Activated T-cell treated with anti-CD3 and anti-CD28 coated beads, Interleukin-2, amount 50 U/mL, for 72 hours (primary cell): ENCODE measurements around the gene ELL. TPM values are rescaled to one million over a fixed set of nuclear protein-coding genes. Genes with fewer than 3 reads are reported as not detected.
A peak's percentile ranks its signal among the peaks of the same experiment; 100 is the strongest.
"Not testable (repeated sequence)": the region's sequence is repeated elsewhere in the genome, so short reads cannot be mapped to it uniquely, and the experiment has no call there.

Source experiments
- ATAC-seq, 2 donors: fragments of 150-1000 bp; cut with Tn5 transposase; replicated peaks in 1 of 2; 2 replicates each; pipeline ENCODE4 v1.10.0; 2021; ENCODE audit warnings: moderate library complexity in 2 of 2, mild to moderate bottlenecking in 1 of 2
- DNase-seq, 2 donors: peaks; one replicate each; pipeline ENCODE4 v3.0.0; 2021 to 2022; ENCODE audit warnings: mixed read lengths in 1 of 2
- H3K27ac Mint-ChIP-seq: one replicate; pipeline ENCODE4 v1.8.0; 2022; ENCODE audit warnings: mild to moderate bottlenecking, moderate library complexity, mixed read lengths
- H3K27me3 Mint-ChIP-seq: one replicate; pipeline ENCODE4 v1.8.0; 2022; ENCODE audit warnings: low read depth, mixed read lengths
- H3K36me3 Mint-ChIP-seq, 2 donors: one replicate each; pipeline ENCODE4 v1.8.0; 2022; ENCODE audit warnings: mixed read lengths in 2 of 2, mild to moderate bottlenecking in 1 of 2; ENCODE audit not compliant: insufficient read depth in 2 of 2
- H3K4me1 Mint-ChIP-seq: one replicate; pipeline ENCODE4 v1.8.0; 2022; ENCODE audit warnings: low read depth, mixed read lengths
- H3K4me3 Mint-ChIP-seq, 2 donors: one replicate each; pipeline ENCODE4 v1.8.0; 2022; ENCODE audit warnings: mild to moderate bottlenecking in 2 of 2, mixed read lengths in 2 of 2, moderate library complexity in 2 of 2
- H3K9me3 Mint-ChIP-seq, 2 donors: one replicate each; pipeline ENCODE4 v1.8.0; 2022; ENCODE audit warnings: mixed read lengths in 2 of 2
- total RNA-seq, 2 donors: library from RNA; stranded (reverse); gene quantifications; one replicate each; pipeline ENCODE4 v1.2.3, GENCODE V29; 2022

Gene ELL
- total RNA-seq, 2 donors from 2014 or later = 25.9 to 32.3 TPM

DNA sequence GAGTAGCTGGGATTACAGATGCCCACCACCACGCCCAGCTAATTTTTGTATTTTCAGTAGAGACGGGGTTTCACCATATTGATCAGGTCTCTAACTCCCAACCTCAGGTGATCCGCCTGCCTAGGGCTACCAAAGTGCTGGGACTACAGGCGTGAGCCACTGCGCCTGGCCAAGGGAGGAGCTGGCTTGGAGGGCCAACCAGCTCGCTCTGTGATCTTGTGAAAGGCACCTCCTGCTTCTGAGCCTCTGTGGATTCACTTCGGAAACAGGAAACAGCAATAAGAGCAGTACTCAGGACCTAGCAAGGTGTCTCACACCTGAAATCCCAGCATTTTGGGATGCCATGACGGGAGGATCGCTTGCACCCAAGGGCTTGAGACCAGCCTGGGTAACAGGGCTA is 2.0 kb upstream of the ELL start:
- Mint-ChIP-seq H3K27me3 (no peaks in the 10 kb centered on the region), H3K27ac (no peak overlapping the region), H3K4me3 (peak overlapping the region; percentile 96 to 99), H3K9me3 (no peaks in the 10 kb centered on the region), H3K4me1 (peaks cover 19% of the 10 kb centered on the region), H3K36me3 (peaks cover 4 to 6% of the 10 kb centered on the region in 2 donors)
- DNase-seq (no peak), ATAC-seq (no peak)

DNA sequence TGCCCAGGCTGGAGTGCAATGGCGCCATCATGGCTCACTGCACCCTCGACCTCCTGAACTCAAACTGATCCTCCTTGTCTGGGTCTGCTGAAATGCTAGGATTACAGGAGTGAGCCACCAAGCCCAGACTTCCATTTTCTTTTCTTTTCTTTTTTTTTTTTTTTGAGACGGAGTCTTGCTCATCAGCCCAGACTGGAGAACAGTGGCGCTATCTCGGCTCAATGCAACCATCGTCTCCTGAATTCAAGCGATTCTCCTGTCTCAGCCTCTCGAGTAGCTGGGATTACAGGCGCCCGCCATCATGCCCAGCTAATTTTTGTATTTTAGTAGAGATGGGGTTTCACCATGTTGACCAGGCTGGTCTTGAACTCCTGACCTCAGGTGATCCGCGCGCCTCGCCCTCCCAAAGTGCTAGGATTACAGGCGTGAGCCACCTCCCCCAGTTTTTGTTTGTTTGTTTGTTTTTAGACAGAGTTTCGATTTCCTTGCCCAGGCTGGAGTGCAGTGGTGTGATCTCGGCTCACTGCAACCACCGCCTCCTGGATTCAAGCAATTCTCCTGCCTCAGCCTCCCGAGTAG is 1.1 kb upstream of the ELL start:
- not testable (repeated sequence) for DNase-seq, H3K27me3 Mint-ChIP-seq, ATAC-seq, H3K9me3 Mint-ChIP-seq, H3K36me3 Mint-ChIP-seq
- peak overlapping the region; percentile 91 for H3K27ac Mint-ChIP-seq
- H3K4me3 Mint-ChIP-seq = peak overlapping the region; percentile 96 to 99
- H3K4me1 Mint-ChIP-seq = peaks cover 24% of the 10 kb centered on the region

DNA sequence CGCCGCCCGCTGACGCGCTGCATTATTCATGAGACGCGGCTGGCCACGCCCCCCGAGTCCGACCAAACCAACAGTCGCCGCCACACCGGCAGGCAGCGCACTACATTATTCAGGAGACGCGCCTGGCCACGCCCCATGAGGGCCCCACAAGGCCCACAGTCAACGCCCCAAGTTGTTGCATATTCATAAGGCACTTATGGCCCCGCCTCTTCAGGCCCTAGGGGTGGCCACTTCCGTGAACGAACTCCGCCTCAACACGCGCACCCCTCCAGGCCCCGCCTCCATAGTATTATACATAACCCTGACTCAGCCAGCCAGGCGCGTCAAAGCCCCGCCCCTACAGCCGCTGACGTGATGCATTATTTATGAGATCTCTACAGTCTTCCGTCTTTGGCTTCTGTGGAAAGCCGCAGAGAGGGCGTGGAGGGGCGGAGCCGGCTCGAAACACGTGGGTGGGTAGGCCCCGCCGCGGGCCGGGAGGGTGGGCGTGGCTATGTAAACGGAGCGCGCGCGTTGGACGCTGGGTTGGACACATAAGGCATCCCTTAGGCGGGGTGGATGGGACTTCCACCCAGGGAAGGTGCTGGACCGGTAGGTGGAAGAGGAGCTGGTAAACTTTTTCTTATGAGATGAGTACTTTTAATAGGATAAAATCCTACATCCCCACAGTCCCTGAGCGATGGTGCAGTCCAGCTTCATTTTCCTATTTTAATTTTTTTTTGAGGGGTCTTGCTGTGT is 423 bp upstream of the ELL start:
- Mint-ChIP-seq H3K4me1 (peaks cover 25% of the 10 kb centered on the region), H3K27me3 (no peaks in the 10 kb centered on the region), H3K9me3 (no peaks in the 10 kb centered on the region), H3K4me3 (peak overlapping the region; percentile 96 to 99), H3K27ac (peak overlapping the region; percentile 94), H3K36me3 (peaks cover 4 to 6% of the 10 kb centered on the region in 2 donors)
- DNase-seq = peak; percentile 100
- ATAC-seq = peak; percentile 91 to 92

- no peaks in the 10 kb centered on the region for H3K27me3 Mint-ChIP-seq
- peaks cover 30% of the 10 kb centered on the region for H3K4me1 Mint-ChIP-seq
- peak overlapping the region; percentile 96 to 99 for H3K4me3 Mint-ChIP-seq
- no peaks in the 10 kb centered on the region for H3K9me3 Mint-ChIP-seq
- H3K36me3 Mint-ChIP-seq = peaks cover 4 to 6% of the 10 kb centered on the region in 2 donors
- peak overlapping the region; percentile 94 for H3K27ac Mint-ChIP-seq
- DNase-seq (peak; percentile 33 to 35), ATAC-seq (no peak)
Observed at GRCh38 chr19:18520848-18521691, 800 bp downstream of the ELL start.

DNA sequence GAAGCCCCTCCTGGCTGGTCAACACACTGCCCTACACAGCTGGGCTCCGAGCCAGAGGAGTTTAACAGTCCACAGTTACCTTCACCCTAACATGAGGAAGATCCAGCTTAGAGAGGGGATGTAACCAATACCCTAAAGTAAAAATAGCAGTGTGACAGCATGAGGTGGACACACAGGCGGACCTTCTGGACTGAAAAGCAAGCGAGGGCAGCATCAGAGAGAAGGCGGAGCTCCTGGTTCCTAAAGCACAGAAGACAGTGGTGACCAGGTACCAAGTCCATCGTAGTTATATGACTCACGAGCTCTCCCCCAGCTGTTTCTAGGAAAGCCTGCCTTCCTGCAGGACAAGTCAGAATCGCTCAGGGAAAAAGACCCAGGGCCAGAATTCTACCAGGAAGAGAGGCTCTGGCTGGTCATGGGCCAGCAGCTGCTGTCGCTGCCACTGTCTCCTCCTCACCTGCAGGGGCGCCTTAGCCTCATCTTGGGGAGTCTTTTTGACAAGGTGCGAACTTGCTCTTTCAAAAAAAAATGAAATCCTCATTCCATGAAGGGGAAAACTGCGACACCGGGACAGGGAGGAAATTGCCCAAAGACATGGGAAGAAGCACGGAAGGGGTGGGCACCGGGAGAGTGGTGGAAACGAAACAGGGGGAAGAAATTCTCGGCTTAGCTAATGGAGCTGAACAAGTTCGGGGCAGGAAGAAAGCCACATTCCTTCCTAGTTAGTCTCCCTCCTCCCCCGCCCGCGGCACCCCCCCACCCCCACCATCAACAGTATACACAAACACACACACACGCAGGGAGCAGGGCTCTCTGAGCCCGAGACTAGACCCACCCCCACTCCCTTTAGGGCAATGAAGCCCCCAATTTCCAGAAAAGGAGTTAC is 1.7 kb downstream of the ELL start:
- Mint-ChIP-seq H3K4me1 (peaks cover 34% of the 10 kb centered on the region), H3K27me3 (no peaks in the 10 kb centered on the region), H3K36me3 (peaks cover 4 to 6% of the 10 kb centered on the region in 2 donors), H3K9me3 (no peaks in the 10 kb centered on the region), H3K27ac (peak overlapping the region; percentile 94), H3K4me3 (peak overlapping the region; percentile 96 to 99)
- DNase-seq = peak; percentile 65 to 70
- no peak for ATAC-seq

DNA sequence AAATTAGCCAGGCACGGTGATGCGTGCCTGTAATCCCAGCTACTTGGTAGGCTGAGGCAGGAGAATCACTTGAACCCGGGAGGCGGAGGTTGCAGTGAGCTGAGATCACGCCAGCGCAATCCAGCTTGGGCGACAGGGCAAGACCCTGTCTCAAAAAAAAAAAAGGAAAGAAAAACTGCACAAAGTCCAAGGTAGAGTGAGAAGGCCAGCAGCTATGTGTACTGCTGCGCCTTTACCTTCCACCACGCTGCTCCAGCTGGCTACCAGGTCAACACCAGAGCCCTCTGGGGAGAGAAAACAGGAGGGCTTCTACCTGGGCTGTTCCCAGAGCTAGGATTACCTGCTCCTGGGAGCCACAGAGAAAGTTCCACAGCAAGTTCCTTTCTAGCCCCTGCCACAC is 3.2 kb downstream of the ELL start:
- Mint-ChIP-seq H3K36me3 (peaks cover 4 to 6% of the 10 kb centered on the region in 2 donors), H3K27me3 (no peaks in the 10 kb centered on the region), H3K27ac (no peak overlapping the region), H3K9me3 (no peaks in the 10 kb centered on the region), H3K4me3 (no peak overlapping the region), H3K4me1 (peaks cover 39% of the 10 kb centered on the region)
- DNase-seq (no peak), ATAC-seq (no peak)

DNA sequence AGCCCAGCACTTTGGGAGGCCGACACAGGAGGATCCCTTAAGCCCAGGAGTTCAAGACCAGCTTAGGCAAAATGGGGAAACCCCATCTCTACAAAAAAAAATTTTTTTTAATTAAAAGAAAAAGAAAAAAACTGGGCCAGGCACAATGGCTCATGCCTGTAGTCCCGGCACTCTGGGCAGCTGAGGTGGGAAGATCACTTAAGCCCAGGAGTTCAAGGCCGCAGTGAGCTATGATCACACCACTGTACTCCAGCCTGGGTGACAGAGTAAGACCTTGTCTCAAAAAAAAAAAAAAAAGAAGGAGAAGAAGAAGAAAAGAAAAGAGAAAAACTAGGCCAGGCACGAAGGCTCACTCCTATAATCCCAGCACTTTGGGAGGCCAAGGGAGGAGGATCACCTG is 4.3 kb downstream of the ELL start:
- no peak overlapping the region for H3K4me3 Mint-ChIP-seq
- ATAC-seq (no peak), DNase-seq (no peak)
- H3K4me1 Mint-ChIP-seq = peaks cover 39% of the 10 kb centered on the region
- no peaks in the 10 kb centered on the region for H3K9me3 Mint-ChIP-seq
- peaks cover 4 to 6% of the 10 kb centered on the region in 2 donors for H3K36me3 Mint-ChIP-seq
- no peaks in the 10 kb centered on the region for H3K27me3 Mint-ChIP-seq
- H3K27ac Mint-ChIP-seq = peak overlapping the region; percentile 46

GRCh38 chr19:18515959-18516358 is 5.9 kb downstream of the ELL start:
- H3K27ac Mint-ChIP-seq = no peak overlapping the region
- H3K9me3 Mint-ChIP-seq = no peaks in the 10 kb centered on the region
- DNase-seq (no peak), ATAC-seq (no peak)
- H3K4me1 Mint-ChIP-seq = peaks cover 37% of the 10 kb centered on the region
- H3K36me3 Mint-ChIP-seq = peaks cover 0 to 2% of the 10 kb centered on the region in 2 donors
- H3K27me3 Mint-ChIP-seq = no peaks in the 10 kb centered on the region
- no peak overlapping the region for H3K4me3 Mint-ChIP-seq

DNA sequence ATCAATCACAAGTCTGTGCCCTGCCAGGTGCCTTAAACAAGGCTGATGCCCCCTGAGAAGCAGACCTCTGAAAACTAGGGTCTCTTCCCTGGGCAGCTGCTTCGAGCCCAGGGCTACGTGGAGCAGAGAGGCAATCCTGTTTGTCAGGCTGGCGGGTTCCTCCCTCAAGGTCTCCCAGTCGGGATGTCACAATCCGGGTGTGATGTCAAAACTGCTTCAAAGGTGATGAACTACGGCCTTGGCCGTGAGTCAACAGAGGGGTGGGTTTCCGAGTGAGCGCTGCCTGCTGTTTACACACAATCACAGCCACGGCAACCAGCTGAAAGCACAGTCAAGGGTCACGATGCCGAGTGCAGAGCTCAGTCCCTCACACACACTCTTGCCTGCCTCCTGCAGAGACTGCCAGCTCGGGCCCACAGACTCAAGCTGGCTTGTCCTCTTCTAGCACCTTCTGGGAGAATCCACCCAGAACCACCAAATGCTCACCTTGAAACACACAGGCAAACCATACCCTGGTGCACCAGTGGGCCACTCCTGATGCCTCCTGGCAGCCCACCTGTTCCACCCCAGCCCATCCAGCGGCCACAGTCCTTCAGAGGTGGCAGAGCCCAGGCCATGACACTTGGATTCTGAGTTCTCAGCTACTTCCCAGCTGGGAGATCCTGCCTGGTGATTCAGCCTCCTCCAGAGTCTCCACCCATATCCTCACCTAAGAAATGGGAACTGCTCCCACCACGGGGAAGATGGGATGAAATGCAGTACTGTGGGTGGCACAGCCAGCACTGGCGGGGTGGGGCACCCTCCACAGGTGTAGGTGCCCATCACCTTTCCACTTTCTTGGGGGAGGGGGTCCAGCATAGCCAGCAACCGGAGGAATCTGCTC is 6.8 kb downstream of the ELL start:
- Mint-ChIP-seq H3K27me3 (no peaks in the 10 kb centered on the region), H3K9me3 (no peaks in the 10 kb centered on the region), H3K4me1 (peaks cover 37% of the 10 kb centered on the region), H3K4me3 (no peak overlapping the region), H3K27ac (no peak overlapping the region), H3K36me3 (no peaks in the 10 kb centered on the region)
- ATAC-seq (peak in 1 of 2 donors; percentile 50), DNase-seq (no peak)

- no peaks in the 10 kb centered on the region for H3K36me3 Mint-ChIP-seq
- ATAC-seq (no peak), DNase-seq (no peak)
- peaks cover 38% of the 10 kb centered on the region for H3K4me1 Mint-ChIP-seq
- no peak overlapping the region for H3K27ac Mint-ChIP-seq
- no peak overlapping the region for H3K4me3 Mint-ChIP-seq
- no peaks in the 10 kb centered on the region for H3K27me3 Mint-ChIP-seq
- H3K9me3 Mint-ChIP-seq = no peaks in the 10 kb centered on the region
Observed at GRCh38 chr19:18513868-18514267, 8.0 kb downstream of the ELL start.

- DNase-seq (no peak), ATAC-seq (no peak)
- Mint-ChIP-seq H3K36me3 (no peaks in the 10 kb centered on the region), H3K9me3 (no peaks in the 10 kb centered on the region), H3K27ac (no peak overlapping the region), H3K27me3 (no peaks in the 10 kb centered on the region), H3K4me3 (no peak overlapping the region), H3K4me1 (peaks cover 51% of the 10 kb centered on the region)
Observed at GRCh38 chr19:18510216-18510615, 11.7 kb downstream of the ELL start.

- Mint-ChIP-seq H3K36me3 (no peaks in the 10 kb centered on the region), H3K9me3 (no peaks in the 10 kb centered on the region), H3K4me3 (no peak overlapping the region), H3K27me3 (no peaks in the 10 kb centered on the region), H3K4me1 (peaks cover 56% of the 10 kb centered on the region), H3K27ac (peak overlapping the region; percentile 40)
- DNase-seq (no peak), ATAC-seq (no peak)
Observed at GRCh38 chr19:18508585-18508984, 13.3 kb downstream of the ELL start.
